ENCODE results near the gene CNNM4.

Gene CNNM4

GRCh38 chr2:96859681-96860064, 99.0 kb downstream of the CNNM4 start:
- no peak for TF ChIP-seq CTCF (IDR thresholded peaks at IDR 0.05; ENCODE audit: poor library complexity, severe bottlenecking)
- peaks cover 43% of the 10 kb centered on the region for H3K36me3 ChIP-seq (ENCODE audit: low read depth)
- H3K27ac ChIP-seq (ENCODE audit: poor library complexity, severe bottlenecking), result no peak overlapping the region
- no peaks in the 10 kb centered on the region for H3K4me1 ChIP-seq (ENCODE audit: insufficient read depth, poor library complexity, severe bottlenecking)
- no peak for ATAC-seq (ENCODE audit: low read depth)
- H3K27me3 ChIP-seq (ENCODE audit: insufficient read depth, poor library complexity, severe bottlenecking), result no peaks in the 10 kb centered on the region
- H3K9me3 ChIP-seq (ENCODE audit: severe bottlenecking), result no peaks in the 10 kb centered on the region
- no peak for DNase-seq (ENCODE audit: low spot score)
- H3K4me3 ChIP-seq (ENCODE audit: severe bottlenecking), result no peak overlapping the region

- no peak overlapping the region for H3K27ac ChIP-seq (ENCODE audit: poor library complexity, severe bottlenecking)
- no peak overlapping the region for H3K4me3 ChIP-seq (ENCODE audit: severe bottlenecking)
- peaks cover 50% of the 10 kb centered on the region for H3K36me3 ChIP-seq (ENCODE audit: low read depth)
These were observed 99.6 kb downstream of the CNNM4 start for GRCh38 chr2:96860065-96861029.

GRCh38 chr2:96861074-96861473, 100.4 kb downstream of the CNNM4 start:
- no peak overlapping the region for H3K4me3 ChIP-seq (ENCODE audit: severe bottlenecking)
- peaks cover 57% of the 10 kb centered on the region for H3K36me3 ChIP-seq (ENCODE audit: low read depth)
- no peaks in the 10 kb centered on the region for H3K4me1 ChIP-seq (ENCODE audit: insufficient read depth, poor library complexity, severe bottlenecking)
- DNase-seq (ENCODE audit: low spot score), result peak; percentile 47
- H3K9me3 ChIP-seq (ENCODE audit: severe bottlenecking), result no peaks in the 10 kb centered on the region
- no peak overlapping the region for H3K27ac ChIP-seq (ENCODE audit: poor library complexity, severe bottlenecking)
- TF ChIP-seq CTCF (IDR thresholded peaks at IDR 0.05; ENCODE audit: poor library complexity, severe bottlenecking), result no peak
- no peaks in the 10 kb centered on the region for H3K27me3 ChIP-seq (ENCODE audit: insufficient read depth, poor library complexity, severe bottlenecking)
- ATAC-seq (ENCODE audit: low read depth), result no peak

More at GRCh38 chr2:96860065-96861029, 99.6 kb downstream of the CNNM4 start:
- H3K4me1 ChIP-seq (ENCODE audit: insufficient read depth, poor library complexity, severe bottlenecking), result no peaks in the 10 kb centered on the region
- TF ChIP-seq CTCF (IDR thresholded peaks at IDR 0.05; ENCODE audit: poor library complexity, severe bottlenecking), result no peak
- H3K27me3 ChIP-seq (ENCODE audit: insufficient read depth, poor library complexity, severe bottlenecking), result no peaks in the 10 kb centered on the region
- DNase-seq (ENCODE audit: low spot score) (peak; percentile 66), ATAC-seq (ENCODE audit: low read depth) (no peak)
- H3K9me3 ChIP-seq (ENCODE audit: severe bottlenecking), result no peaks in the 10 kb centered on the region

Data from RWPE2 (cell line).